ENCODE data around the gene SLITRK2.

GRCh38 chrX:145843146-145843904, 25.7 kb downstream of the SLITRK2 start:
- TF ChIP-seq CTCF (IDR thresholded peaks at IDR 0.05 in 2 of 3, conservative IDR thresholded peaks at IDR 0.05 in 1 of 3; ENCODE audit: control insufficient read depth in 2 of 3, extremely low read depth in 1 of 3, insufficient read depth in 1 of 3, low read depth in 3 of 3, low read length in 3 of 3) (no peak), MAX (IDR thresholded peaks at IDR 0.05; ENCODE audit: low read depth, low read length) (no peak), SIX5 (IDR thresholded peaks at IDR 0.05; ENCODE audit: low read depth, low read length, severe bottlenecking) (no peak)
